Heart right ventricle (tissue), 16 donors: ENCODE measurements around the gene USP6NL. TPM values are rescaled to one million over a fixed set of nuclear protein-coding genes. Genes with fewer than 3 reads are reported as not detected.

ENCODE experiments used
- ATAC-seq, 8 donors: fragments of 200-7000 bp; cut with Tn5 transposase; one replicate each; pipeline ENCODE4 v1.9.1; 2020; ENCODE audit warnings: mild to moderate bottlenecking in 8 of 8, moderate library complexity in 8 of 8, moderate number of reproducible peaks in 1 of 8
- DNase-seq, 2 donors: peaks; one replicate each; pipeline ENCODE4 v3.0.0-alpha.2; 2020
- H3K27ac ChIP-seq, 10 donors: fragments of 200-600 bp; sonication (generic) in 2 of 10; one replicate each; pipeline versions ENCODE4 v1.5.0 to v1.8.0; 2020 to 2022; ENCODE audit warnings: mild to moderate bottlenecking in 3 of 10
- H3K27me3 ChIP-seq, 7 donors: fragments of 200-600 bp; one replicate each; pipeline ENCODE4 v1.8.0; 2021 to 2022; ENCODE audit warnings: mild to moderate bottlenecking in 2 of 7
- H3K36me3 ChIP-seq, 9 donors: fragments of 200-600 bp; sonication (generic) in 1 of 9; one replicate each; pipeline versions ENCODE4 v1.5.0 to v1.8.0; 2020 to 2022; ENCODE audit warnings: mild to moderate bottlenecking in 2 of 9
- H3K4me1 ChIP-seq, 9 donors: fragments of 200-600 bp; sonication (generic) in 1 of 9; one replicate each; pipeline versions ENCODE4 v1.5.0 to v1.8.0; 2020 to 2022; ENCODE audit warnings: mild to moderate bottlenecking in 4 of 9
- H3K4me3 ChIP-seq, 10 donors: fragments of 200-600 bp; sonication (generic) in 2 of 10; one replicate each; pipeline versions ENCODE4 v1.5.0 to v1.8.0; 2020 to 2022; ENCODE audit warnings: mild to moderate bottlenecking in 7 of 10, moderate library complexity in 2 of 10
- H3K9me3 ChIP-seq, 11 donors: fragments of 200-600 bp in 10 of 11; sonication (generic) in 2 of 11; one replicate each; pipeline versions ENCODE4 v1.5.0 to v1.8.0; 2013 to 2022; ENCODE audit warnings: mild to moderate bottlenecking in 2 of 11, control low read depth in 1 of 11, moderate library complexity in 1 of 11
- CTCF ChIP-seq, 9 donors: fragments of 200-600 bp; sonication (generic) in 2 of 9; IDR thresholded peaks; one replicate each; pipeline versions ENCODE4 v1.5.0 to v1.8.0; 2021 to 2022; ENCODE audit warnings: antibody characterized with exemption in 9 of 9, mild to moderate bottlenecking in 5 of 9, moderate library complexity in 1 of 9
- WGBS, 2 donors: extraction: QIAGEN DNeasy Blood & Tissue Kit; methylation state at CpG; one replicate each; pipeline ENCODE4 v1.1.7; 2013; ENCODE audit warnings: inconsistent platforms in 1 of 2; 5-methylcytosine and 5-hydroxymethylcytosine counted together
- intact Hi-C, 10 donors: fragments of 100-400 bp; cut with DNase I; formaldehyde crosslinking; loops; one replicate each; pipeline versions ENCODE4 v1.11.1 to v1.14.2; 2022
- polyA plus RNA-seq, 2 donors: library from polyadenylated mRNA; stranded (reverse); fragments of 200-250 nt; gene quantifications; one replicate each; pipeline ENCODE4 v1.2.3, GENCODE V29; 2013
- total RNA-seq, 10 donors: library from RNA; stranded (reverse); fragmentation: NEBNext Ultra II Directional in 3 of 10; extraction: Animal tissue kit (Norgen Biotek cat#: 25700) in 3 of 10; gene quantifications; one replicate each; pipeline versions ENCODE4 v1.2.1 to v1.2.4, GENCODE V29; 2021 to 2023
- donor health status: Arrhythmogenic right ventricular cardiomyopathy.
- donor health status: ischemic (EF 13 %, LVEDD 7.1; RV severe dilation, severe dysfunction).
- donor health status: healthy with polysubstance abuse.
- donor health status: DM: no; HTN: yes; CAD: no.
- donor health status: DM: no; HTN: no; CAD: no.
- donor health status: ischemic (EF 25% LVEDD 6.9; RV normal size, moderate dysfunction).
- donor health status: ischemic (EF 25% LVEDD 5.7; RV mildly dilated, moderate dysfunction).
- donor health status: healthy.
- donor health status: DM: yes; HTN: yes; CAD: no.
- donor health status: Ischemic cardiomyopathy.
- donor health status: ischemic (EF 35%, LVEDD 5.7; RV mildly dilated, moderate dysfunction).
- donor health status: nonischemic (EF 11% LVEDD 7.7; RV severe dilation, severe dysfunction).
- donor health status: DM: yes; HTN: yes; CAD: no.
- donor health status: PGD.
- donor health status: ischemic (EF 29% LVEDD 5.4; RV normal size, mild dysfunction).
- donor health status: nonischemic (EF 23%, LVEDD 6.1; RV moderate dilation, normal function).

Gene USP6NL
- total and polyA plus RNA-seq, 12 donors: 1.8 to 11.1 (median 8.2) TPM

GRCh38 chr10:11478807-11479206 is 132.6 kb downstream of the USP6NL start:
- TF ChIP-seq CTCF (IDR thresholded peaks at IDR 0.05): no peak
- H3K27me3 ChIP-seq: no peaks in the 10 kb centered on the region
- H3K4me3 ChIP-seq: no peak overlapping the region
- 93 to 97% methylated on average over 1 of the region's 1 CpG for WGBS, 2 donors
- peaks cover 0 to 4% (median 0%) of the 10 kb centered on the region in 9 donors for H3K4me1 ChIP-seq
- peaks cover 0 to 58% (median 10%) of the 10 kb centered on the region in 9 donors for H3K36me3 ChIP-seq
- H3K27ac ChIP-seq: no peak overlapping the region
- ATAC-seq (no peak), DNase-seq (no peak)
- H3K9me3 ChIP-seq: no peaks in the 10 kb centered on the region
- intact Hi-C loops: no loop called here

- no peak overlapping the region for H3K4me3 ChIP-seq
- H3K36me3 ChIP-seq: peaks cover 0 to 35% (median under 1%) of the 10 kb centered on the region in 9 donors
- H3K9me3 ChIP-seq: no peaks in the 10 kb centered on the region
- peaks cover 0 to 8% (median 0%) of the 10 kb centered on the region in 9 donors for H3K4me1 ChIP-seq
- DNase-seq (no peak), ATAC-seq (no peak)
- 89 to 91% methylated on average over 3 of the region's 3 CpGs for WGBS, 2 donors
- intact Hi-C loops: no loop called here
- H3K27ac ChIP-seq: no peak overlapping the region
- no peaks in the 10 kb centered on the region for H3K27me3 ChIP-seq
- TF ChIP-seq CTCF (IDR thresholded peaks at IDR 0.05): no peak
Measured at GRCh38 chr10:11475831-11476434, 135.5 kb downstream of the USP6NL start.

- H3K27ac ChIP-seq: no peak overlapping the region
- no peaks in the 10 kb centered on the region for H3K27me3 ChIP-seq
- ATAC-seq (peak in 7 of 8 donors; percentile 44 to 69 (median 65)), DNase-seq (no peak)
- intact Hi-C loops: no loop called here
- no peak overlapping the region for H3K4me3 ChIP-seq
- WGBS, 2 donors: 45 to 61% methylated on average over 12 of the region's 12 CpGs
- H3K36me3 ChIP-seq: peaks cover 0 to 16% (median 0%) of the 10 kb centered on the region in 9 donors
- TF ChIP-seq CTCF (IDR thresholded peaks at IDR 0.05): no peak
- H3K4me1 ChIP-seq: peaks cover 0 to 8% (median 0%) of the 10 kb centered on the region in 9 donors
- no peaks in the 10 kb centered on the region for H3K9me3 ChIP-seq
Measured at GRCh38 chr10:11473128-11473760, 138.2 kb downstream of the USP6NL start.

GRCh38 chr10:11472158-11472753 is 139.2 kb downstream of the USP6NL start:
- Histone ChIP-seq H3K4me1 (peaks cover 0 to 8% (median 0%) of the 10 kb centered on the region in 9 donors), H3K27me3 (no peaks in the 10 kb centered on the region), H3K9me3 (no peaks in the 10 kb centered on the region), H3K27ac (no peak overlapping the region), H3K36me3 (peaks cover 0 to 13% (median 0%) of the 10 kb centered on the region in 9 donors), H3K4me3 (no peak overlapping the region)
- DNase-seq: peak; percentile 49 to 50
- 59 to 67% methylated on average over 8 of the region's 8 CpGs for WGBS, 2 donors
- peak; percentile 62 to 93 (median 87) for TF ChIP-seq CTCF (IDR thresholded peaks at IDR 0.05)
- intact Hi-C loops: no loop called here
- ATAC-seq: peak; percentile 73 to 91 (median 87)
